H1 (cell line): ENCODE data around the gene PEX26. TPM values are rescaled to one million over a fixed set of nuclear protein-coding genes. Genes with fewer than 3 reads are reported as not detected.

Experiments used
- CTCF ChIA-PET: fragments of 300-600 bp; sonication (Branson Sonifier 250); formaldehyde crosslinking; loops from one replicate; lab custom pipeline; 2021; ENCODE audit not compliant: partially characterized antibody; lab: Charles Lee
- POLR2A ChIA-PET: fragments of 300-600 bp; sonication (Branson Sonifier 250); formaldehyde crosslinking; loops from one replicate; lab custom pipeline; 2021; ENCODE audit warnings: inconsistent platforms; ENCODE audit not compliant: partially characterized antibody; lab: Charles Lee
- DNase-seq, 2 experiments: peaks; one replicate each; pipeline versions ENCODE4 v3.0.0 to v3.0.0-alpha.2; 2010 to 2022; ENCODE audit warnings: low spot score in 2 of 2, low read depth in 1 of 2, mixed read lengths in 1 of 2
- FAIRE-seq: peaks from 2 replicates; lab custom pipeline; 2011; peaks lifted over from hg19 to GRCh38; lab: Jason Lieb, UNC
- H2AFZ ChIP-seq: 2 replicates; pipeline ENCODE4 v1.8.1; 2012; ENCODE audit warnings: low read length, inconsistent platforms
- H2AK5ac ChIP-seq: 2 replicates; pipeline ENCODE4 v1.6.1; 2013; ENCODE audit warnings: low read depth, low read length
- H2BK120ac ChIP-seq: replicated peaks from 2 replicates; pipeline ENCODE3; 2013; ENCODE audit warnings: low read depth, low read length, inconsistent platforms
- H2BK12ac ChIP-seq: 2 replicates; pipeline ENCODE4 v1.6.1; 2013; ENCODE audit warnings: low read depth, low read length
- H2BK15ac ChIP-seq: 2 replicates; pipeline ENCODE4 v1.6.1; 2013; ENCODE audit warnings: low read length
- H2BK20ac ChIP-seq: 2 replicates; pipeline ENCODE4 v1.6.1; 2013; ENCODE audit warnings: low read length
- H2BK5ac ChIP-seq: 2 replicates; pipeline ENCODE4 v1.6.1; 2013; ENCODE audit warnings: low read depth, low read length
- H3K14ac ChIP-seq: 2 replicates; pipeline ENCODE4 v1.6.1; 2013; ENCODE audit warnings: inconsistent platforms; ENCODE audit not compliant: insufficient read length
- H3K18ac ChIP-seq: 2 replicates; pipeline ENCODE4 v1.6.1; 2013; ENCODE audit warnings: low read length; ENCODE audit errors: extremely low read depth
- H3K23ac ChIP-seq: 2 replicates; pipeline ENCODE4 v1.6.1; 2013; ENCODE audit warnings: inconsistent platforms; ENCODE audit not compliant: insufficient read length
- H3K23me2 ChIP-seq: 2 replicates; pipeline ENCODE4 v1.6.1; 2013; ENCODE audit warnings: low read depth, low read length
- H3K27ac ChIP-seq: 2 replicates; pipeline ENCODE4 v1.6.1; 2011; ENCODE audit warnings: low read depth, low read length, inconsistent platforms
- H3K27me3 ChIP-seq, 4 experiments: replicated peaks in 1 of 4; 1 replicate in 1 of 4; 2 replicates in 3 of 4; pipeline versions ENCODE4 v1.6.1 to v1.8.1; 2011 to 2013; ENCODE audit warnings: low read length in 3 of 4, mild to moderate bottlenecking in 3 of 4, inconsistent platforms in 2 of 4, mixed read lengths in 2 of 4, moderate library complexity in 1 of 4; ENCODE audit not compliant: control insufficient read depth in 3 of 4, insufficient read depth in 3 of 4; ENCODE audit errors: extremely low read depth in 1 of 4
- H3K36me3 ChIP-seq, 4 experiments: 2 replicates each; pipeline versions ENCODE4 v1.6.1 to v1.8.1; 2011 to 2013; ENCODE audit warnings: mild to moderate bottlenecking in 4 of 4, low read length in 3 of 4, moderate library complexity in 2 of 4, control low read depth in 1 of 4, inconsistent platforms in 1 of 4; ENCODE audit not compliant: insufficient read depth in 4 of 4, control insufficient read depth in 2 of 4
- H3K4ac ChIP-seq: replicated peaks from 2 replicates; pipeline ENCODE3; 2013; ENCODE audit warnings: low read length, low read depth, mixed read lengths, inconsistent platforms; ENCODE audit not compliant: insufficient read length
- H3K4me1 ChIP-seq, 4 experiments: replicated peaks in 1 of 4; 1 replicate in 1 of 4; 2 replicates in 3 of 4; pipeline versions ENCODE4 v1.6.1 to v1.8.1; 2011 to 2013; ENCODE audit warnings: low read length in 3 of 4, inconsistent platforms in 2 of 4, mixed read lengths in 1 of 4; ENCODE audit not compliant: insufficient read depth in 4 of 4, control insufficient read depth in 3 of 4
- H3K4me2 ChIP-seq, 2 experiments: 2 replicates each; pipeline versions ENCODE4 v1.6.1 to v1.8.1; 2011 to 2013; ENCODE audit warnings: low read depth in 2 of 2, low read length in 2 of 2, control low read depth in 1 of 2, inconsistent platforms in 1 of 2, mild to moderate bottlenecking in 1 of 2; ENCODE audit not compliant: insufficient read depth in 1 of 2
- H3K4me3 ChIP-seq, 4 experiments: fragments of 200-600, 300-600 bp in 1 of 4; sonication (generic), shearing (Covaris generic), sonication (Bioruptor Twin) in 1 of 4; 2 replicates each; pipeline versions ENCODE4 v1.5.1 to v1.8.1; 2011 to 2016; ENCODE audit warnings: low read length in 4 of 4, low read depth in 3 of 4, control low read depth in 2 of 4, inconsistent platforms in 2 of 4, mild to moderate bottlenecking in 2 of 4, mixed read lengths in 1 of 4, moderate library complexity in 1 of 4; ENCODE audit not compliant: insufficient read depth in 2 of 4; ENCODE audit errors: extremely low read depth in 1 of 4
- H3K56ac ChIP-seq: replicated peaks from 2 replicates; pipeline ENCODE3; 2013; ENCODE audit warnings: low read depth, mild to moderate bottlenecking, mixed read lengths, low read length, inconsistent platforms; ENCODE audit not compliant: insufficient read length
- H3K79me1 ChIP-seq: 2 replicates; pipeline ENCODE4 v1.6.1; 2013; ENCODE audit warnings: low read depth, low read length, control low read depth
- H3K79me2 ChIP-seq, 2 experiments: 2 replicates each; pipeline versions ENCODE4 v1.6.1 to v1.8.1; 2012 to 2013; ENCODE audit warnings: low read length in 2 of 2, mild to moderate bottlenecking in 2 of 2, inconsistent platforms in 1 of 2; ENCODE audit not compliant: insufficient read depth in 2 of 2, control insufficient read depth in 1 of 2
- H3K9ac ChIP-seq, 4 experiments: replicated peaks in 1 of 4; 1 replicate in 1 of 4; 2 replicates in 3 of 4; pipeline versions ENCODE4 v1.6.1 to v1.8.1; 2011 to 2013; ENCODE audit warnings: low read depth in 3 of 4, low read length in 3 of 4, control low read depth in 2 of 4, mild to moderate bottlenecking in 2 of 4, moderate library complexity in 2 of 4, inconsistent platforms in 1 of 4; ENCODE audit errors: extremely low read depth in 1 of 4
- H3K9me3 ChIP-seq, 2 experiments: 2 replicates each; pipeline versions ENCODE4 v1.6.1 to v1.8.1; 2012 to 2013; ENCODE audit warnings: mild to moderate bottlenecking in 2 of 2, moderate library complexity in 2 of 2, control low read depth in 1 of 2, inconsistent platforms in 1 of 2, low read depth in 1 of 2, low read length in 1 of 2, mixed read lengths in 1 of 2; ENCODE audit not compliant: insufficient read depth in 2 of 2
- H4K20me1 ChIP-seq, 2 experiments: replicated peaks in 1 of 2; 2 replicates each; pipeline versions ENCODE3 to v1.8.1; 2011 to 2013; ENCODE audit warnings: inconsistent platforms in 2 of 2, low read length in 2 of 2, mild to moderate bottlenecking in 1 of 2; ENCODE audit not compliant: insufficient read depth in 2 of 2, control insufficient read depth in 1 of 2
- H4K5ac ChIP-seq: 2 replicates; pipeline ENCODE4 v1.6.1; 2013; ENCODE audit warnings: low read length, low read depth, mixed read lengths, inconsistent platforms; ENCODE audit not compliant: insufficient read length
- H4K8ac ChIP-seq: 2 replicates; pipeline ENCODE4 v1.8.0; 2013; ENCODE audit warnings: mild to moderate bottlenecking, moderate library complexity, low read length, inconsistent platforms; ENCODE audit not compliant: insufficient read depth; ENCODE audit errors: extremely low read depth
- H4K91ac ChIP-seq: replicated peaks from 2 replicates; pipeline ENCODE3; 2013; ENCODE audit warnings: low read length, mixed read lengths, inconsistent platforms; ENCODE audit not compliant: insufficient read length
- BACH1 ChIP-seq: IDR thresholded peaks from 2 replicates; pipeline ENCODE4 v1.6.1; 2012; ENCODE audit warnings: low read length, improper control_type of control experiment
- GABPA ChIP-seq: IDR thresholded peaks from 2 replicates; pipeline ENCODE4 v1.6.1; 2011; ENCODE audit warnings: mild to moderate bottlenecking, low read length, moderate library complexity, borderline replicate concordance; ENCODE audit not compliant: insufficient read depth
- KDM1A ChIP-seq: fragments of 200-600, 300-600 bp; sonication (generic); IDR thresholded peaks from 2 replicates; pipeline ENCODE4 v1.7.1; 2016; ENCODE audit warnings: mild to moderate bottlenecking, low read length, borderline replicate concordance
- KDM4A ChIP-seq: IDR thresholded peaks from one replicate; pipeline ENCODE4 v1.7.1; 2012; ENCODE audit warnings: low read depth, mild to moderate bottlenecking, moderate library complexity, low read length, inconsistent platforms; ENCODE audit not compliant: severe bottlenecking
- KDM5A ChIP-seq: fragments of 200-600 bp; IDR thresholded peaks from 2 replicates; pipeline ENCODE4 v1.7.1; 2012; ENCODE audit warnings: mild to moderate bottlenecking, low read length, inconsistent platforms, mixed read lengths
- NRF1 ChIP-seq: IDR thresholded peaks from 2 replicates; pipeline ENCODE4 v1.6.1; 2011; ENCODE audit warnings: mild to moderate bottlenecking, low read depth, low read length, improper control_type of control experiment
- RBBP5 ChIP-seq: IDR thresholded peaks from 2 replicates; pipeline ENCODE4 v1.7.1; 2012; ENCODE audit warnings: low read depth, mild to moderate bottlenecking, inconsistent platforms, low read length, moderate library complexity, borderline replicate concordance
- SP1 ChIP-seq: IDR thresholded peaks from 2 replicates; pipeline ENCODE4 v1.6.1; 2011; ENCODE audit warnings: low read depth, low read length
- SRF ChIP-seq: IDR thresholded peaks from 2 replicates; pipeline ENCODE4 v1.6.1; 2011; ENCODE audit warnings: mild to moderate bottlenecking, low read depth, low read length, moderate library complexity
- SUZ12 ChIP-seq: fragments of 200-600 bp; sonication (generic); IDR thresholded peaks from 2 replicates; pipeline ENCODE4 v1.6.1; 2012; ENCODE audit warnings: mild to moderate bottlenecking, inconsistent platforms, low read length, moderate library complexity, mixed read lengths
- TAF1 ChIP-seq: IDR thresholded peaks from 2 replicates; pipeline ENCODE4 v1.6.1; 2011; ENCODE audit warnings: mild to moderate bottlenecking, low read depth, low read length
- TCF12 ChIP-seq: IDR thresholded peaks from 2 replicates; pipeline ENCODE4 v1.6.1; 2011; ENCODE audit warnings: low read depth, mild to moderate bottlenecking, low read length
- WGBS, 2 experiments: shearing (Covaris generic) in 1 of 2; methylation state at CpG; one replicate each; pipeline versions ENCODE4 v1.1.6 to v1.1.7; 2013 to 2015; ENCODE audit warnings: low lambda C conversion rate in 2 of 2, mixed read lengths in 2 of 2, inconsistent platforms in 1 of 2, low coverage in 1 of 2, missing lambda C conversion rate in 1 of 2; ENCODE audit not compliant: insufficient replicate concordance in 2 of 2, insufficient coverage in 1 of 2, insufficient read length in 1 of 2; ENCODE audit errors: extremely low coverage in 1 of 2, missing lambda C conversion rate in 1 of 2; 5-methylcytosine and 5-hydroxymethylcytosine counted together
- polyA plus RNA-seq, 7 experiments: library from polyadenylated mRNA; depleted of rRNA in 3 of 7; stranded (reverse) in 5 of 7; unstranded in 2 of 7; fragments of >200 nt in 5 of 7; fragments of 200-250 nt in 2 of 7; gene quantifications; 1 replicate in 5 of 7; 2 replicates in 1 of 7; 4 replicates in 1 of 7; pipeline versions ENCODE4 v1.2.1 to v1.2.3, GENCODE V29; 2011 to 2013; ENCODE audit warnings: missing spikeins in 2 of 7, mixed read lengths in 2 of 7
- total RNA-seq: library from RNA; stranded (reverse); fragmentation: NEBNext Ultra II Directional; extraction: Animal tissue kit (Norgen Biotek cat#: 25700); gene quantifications from 2 replicates; pipeline ENCODE4 v1.2.1, GENCODE V29; 2021
- TF ChIP-seq, protein P1 (sequence below): IDR thresholded peaks from 2 replicates; pipeline ENCODE4 v1.6.1; 2011; ENCODE audit warnings: low read length, improper control_type of control experiment

PEX26 gene
- total and polyA plus RNA-seq, 2 of the 8 experiments (the other 6 are each of a cell fraction or from before 2014, with no cell fraction given) = 33.1 to 49.0 TPM

DNA sequence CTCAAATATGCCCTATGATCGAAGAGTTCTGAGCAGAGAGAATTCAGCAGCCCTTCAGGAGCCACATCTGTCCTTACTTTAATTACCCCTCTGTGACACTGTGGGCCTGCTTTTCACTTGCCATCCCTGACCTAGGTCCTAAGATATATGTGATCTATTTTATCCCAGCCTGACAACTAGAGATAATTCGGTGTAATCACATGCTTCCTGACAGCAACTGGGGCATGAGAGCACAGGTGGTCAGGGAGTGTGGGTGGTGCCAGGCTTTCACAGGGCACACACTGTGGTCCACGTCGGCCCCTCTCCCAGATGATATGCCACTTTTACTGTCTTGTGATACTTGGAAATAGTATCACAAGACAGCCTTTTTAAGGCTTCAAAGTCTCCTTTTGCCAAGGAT lies 36.7 kb downstream of the PEX26 start:
- H3K23me2 ChIP-seq = peaks cover 10% of the 10 kb centered on the region; the same call in 1 of the 2 replicates
- ChIA-PET POLR2A (no interaction called here), CTCF (interaction anchor here (3.0 kb wide), 1 partner anchor 43 kb away, joined by 15 read pairs; no protein-coding TSS in a partner anchor)
- no peak overlapping the region for H2BK120ac ChIP-seq
- no peak overlapping the region for H3K56ac ChIP-seq
- WGBS, 2 experiments = 91% methylated on average over 4 of the region's 4 CpGs; no CpG with 5 or more reads in 1 of the 2 experiments
- no peak overlapping the region for H2BK20ac ChIP-seq
- no peak for FAIRE-seq
- no peaks in the 10 kb centered on the region for H3K79me1 ChIP-seq
- no peak overlapping the region for H3K27ac ChIP-seq
- H2BK5ac ChIP-seq = no peak overlapping the region
- no peaks in the 10 kb centered on the region for H4K20me1 ChIP-seq
- no peak for DNase-seq
- H4K91ac ChIP-seq = no peak overlapping the region
- no peaks in the 10 kb centered on the region for H3K79me2 ChIP-seq
- peaks cover 0 to 9% (median 5%) of the 10 kb centered on the region in 4 experiments; a peak in 5 of 7 replicates for H3K4me1 ChIP-seq
- no peak overlapping the region for H3K4ac ChIP-seq
- H2AFZ ChIP-seq = no peak overlapping the region
- H3K9ac ChIP-seq = no peak overlapping the region
- H3K36me3 ChIP-seq = no peaks in the 10 kb centered on the region
- H3K18ac ChIP-seq = no peak overlapping the region
- H3K4me2 ChIP-seq = no peak overlapping the region
- H2BK12ac ChIP-seq = no peak overlapping the region
- no peak for TF ChIP-seq KDM4A
- no peak for TF ChIP-seq TCF12
- no peak for TF ChIP-seq NRF1
- no peak for TF ChIP-seq KDM5A
- TF ChIP-seq BACH1 = no peak
- TF ChIP-seq SRF = no peak
- no peak for TF ChIP-seq GABPA
- no peak for TF ChIP-seq SP1
- no peak for TF ChIP-seq TAF1
- TF ChIP-seq, protein P1, sequence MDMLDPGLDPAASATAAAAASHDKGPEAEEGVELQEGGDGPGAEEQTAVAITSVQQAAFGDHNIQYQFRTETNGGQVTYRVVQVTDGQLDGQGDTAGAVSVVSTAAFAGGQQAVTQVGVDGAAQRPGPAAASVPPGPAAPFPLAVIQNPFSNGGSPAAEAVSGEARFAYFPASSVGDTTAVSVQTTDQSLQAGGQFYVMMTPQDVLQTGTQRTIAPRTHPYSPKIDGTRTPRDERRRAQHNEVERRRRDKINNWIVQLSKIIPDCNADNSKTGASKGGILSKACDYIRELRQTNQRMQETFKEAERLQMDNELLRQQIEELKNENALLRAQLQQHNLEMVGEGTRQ = no peak
- TF ChIP-seq KDM1A = no peak
- no peak for TF ChIP-seq RBBP5
- TF ChIP-seq SUZ12 = no peak
- H3K14ac ChIP-seq = no peak overlapping the region
- no peak overlapping the region for H2BK15ac ChIP-seq
- no peak overlapping the region for H4K5ac ChIP-seq
- no peak overlapping the region for H3K4me3 ChIP-seq
- peaks cover 11 to 29% (median 23%) of the 10 kb centered on the region in 4 experiments for H3K27me3 ChIP-seq
- peaks cover 0 to under 1% of the 10 kb centered on the region in 2 experiments; a peak in 1 of 4 replicates for H3K9me3 ChIP-seq
- H2AK5ac ChIP-seq = no peak overlapping the region
- H3K23ac ChIP-seq = no peak overlapping the region
- no peak overlapping the region for H4K8ac ChIP-seq
